B cell (primary cell): ENCODE measurements around the gene TUBA3E. TPM values are rescaled to one million over a fixed set of nuclear protein-coding genes. Genes with fewer than 3 reads are reported as not detected.
A peak's percentile ranks its signal among the peaks of the same experiment; 100 is the strongest.

Experiments
- ATAC-seq: fragments of 200-7000 bp; cut with Tn5 transposase; one replicate; pipeline ENCODE4 v1.10.0; 2021; ENCODE audit warnings: low read depth, mild to moderate bottlenecking, moderate number of reproducible peaks, moderate library complexity
- CTCF ChIA-PET: fragments of 350-600 bp; sonication (Branson Sonifier 250); formaldehyde crosslinking; loops from one replicate; lab custom pipeline; 2021; ENCODE audit warnings: antibody characterized with exemption, inconsistent platforms; lab: Charles Lee
- POLR2A ChIA-PET: fragments of 350-600 bp; sonication (Branson Sonifier 250); formaldehyde crosslinking; loops from one replicate; lab custom pipeline; 2021; ENCODE audit warnings: antibody characterized with exemption; lab: Charles Lee
- DNase-seq: peaks from one replicate; pipeline ENCODE4 v3.0.0; 2013
- H2AFZ ChIP-seq: 2 replicates; pipeline ENCODE4 v1.6.1; 2012; ENCODE audit warnings: mild to moderate bottlenecking, low read depth, low read length; ENCODE audit not compliant: insufficient read depth, poor library complexity, severe bottlenecking
- H3K27ac ChIP-seq, 2 donors: 1 replicate in 1 of 2; 2 replicates in 1 of 2; pipeline ENCODE4 v1.5.1; 2012 to 2013; ENCODE audit warnings: low read length in 2 of 2, mild to moderate bottlenecking in 2 of 2, moderate library complexity in 1 of 2
- H3K27me3 ChIP-seq, 4 experiments: fragments of 200-600 bp in 1 of 4; sonication (generic) in 1 of 4; replicated peaks in 1 of 4; 1 replicate in 2 of 4; 2 replicates in 2 of 4; pipeline versions ENCODE4 v1.6.1 to v1.7.0; 2013 to 2016; ENCODE audit warnings: low read length in 3 of 4, mild to moderate bottlenecking in 2 of 4, mixed read lengths in 1 of 4, moderate library complexity in 1 of 4; ENCODE audit not compliant: insufficient read depth in 4 of 4, control insufficient read depth in 3 of 4; ENCODE audit errors: control extremely low read depth in 1 of 4
- H3K36me3 ChIP-seq, 2 experiments: replicated peaks in 1 of 2; 1 replicate in 1 of 2; 2 replicates in 1 of 2; pipeline versions ENCODE4 v1.6.1 to v1.7.1; 2013; ENCODE audit warnings: low read length in 1 of 2; ENCODE audit not compliant: insufficient read depth in 2 of 2, control insufficient read depth in 1 of 2; ENCODE audit errors: control extremely low read depth in 1 of 2, extremely low read depth in 1 of 2
- H3K4me1 ChIP-seq, 2 donors: fragments of 200-600 bp in 1 of 2; sonication (generic) in 1 of 2; 1 replicate in 1 of 2; 2 replicates in 1 of 2; pipeline versions ENCODE4 v1.5.1 to v1.6.1; 2013 to 2017; ENCODE audit warnings: low read length in 2 of 2; ENCODE audit not compliant: control insufficient read depth in 2 of 2, insufficient read depth in 2 of 2
- H3K4me2 ChIP-seq: replicated peaks from 2 replicates; pipeline ENCODE3; 2012; ENCODE audit warnings: mild to moderate bottlenecking, low read depth, low read length; ENCODE audit not compliant: poor library complexity, severe bottlenecking
- H3K4me3 ChIP-seq, 5 experiments: fragments of 200-600 bp in 1 of 5; sonication (generic) in 1 of 5; 1 replicate in 3 of 5; 2 replicates in 2 of 5; pipeline versions ENCODE4 v1.5.1 to v1.7.0; 2011 to 2016; ENCODE audit warnings: low read length in 4 of 5, mild to moderate bottlenecking in 4 of 5, low read depth in 2 of 5, control low read depth in 1 of 5, moderate library complexity in 1 of 5; ENCODE audit not compliant: insufficient read depth in 1 of 5; ENCODE audit errors: control extremely low read depth in 1 of 5, extremely low read depth in 1 of 5
- H3K79me2 ChIP-seq: fragments of 200-600 bp; sonication (generic); one replicate; pipeline ENCODE4 v1.6.0; 2016; ENCODE audit warnings: low read length; ENCODE audit not compliant: control insufficient read depth, insufficient read depth
- H3K9ac ChIP-seq: fragments of 200-600 bp; sonication (generic); 2 replicates; pipeline ENCODE4 v1.6.1; 2017; ENCODE audit warnings: mild to moderate bottlenecking, low read length, moderate library complexity
- H3K9me3 ChIP-seq, 3 donors: one replicate each; pipeline versions ENCODE4 v1.6.1 to v1.7.1; 2013; ENCODE audit warnings: low read length in 2 of 3; ENCODE audit not compliant: control insufficient read depth in 2 of 3, insufficient read depth in 1 of 3; ENCODE audit errors: control extremely low read depth in 1 of 3
- H4K20me1 ChIP-seq: 2 replicates; pipeline ENCODE4 v1.6.0; 2012; ENCODE audit warnings: mild to moderate bottlenecking, low read length; ENCODE audit not compliant: insufficient read depth, control insufficient read depth, poor library complexity, severe bottlenecking
- H3K27ac Mint-ChIP-seq: one replicate; pipeline ENCODE4 v1.8.0; 2021; ENCODE audit warnings: mixed read lengths
- H3K27me3 Mint-ChIP-seq: one replicate; pipeline ENCODE4 v1.8.0; 2021; ENCODE audit warnings: mixed read lengths
- H3K4me1 Mint-ChIP-seq: one replicate; pipeline ENCODE4 v1.8.0; 2021; ENCODE audit warnings: mixed read lengths
- H3K4me3 Mint-ChIP-seq: one replicate; pipeline ENCODE4 v1.8.0; 2021; ENCODE audit warnings: mixed read lengths
- H3K9me3 Mint-ChIP-seq: one replicate; pipeline ENCODE4 v1.8.0; 2022; ENCODE audit warnings: mixed read lengths; ENCODE audit not compliant: insufficient read depth
- EZH2 ChIP-seq: IDR thresholded peaks from 2 replicates; pipeline ENCODE4 v1.6.1; 2012; ENCODE audit warnings: borderline replicate concordance, low read depth, mild to moderate bottlenecking, moderate library complexity, low read length; ENCODE audit not compliant: insufficient read depth, poor library complexity, severe bottlenecking
- WGBS: methylation state at CpG from one replicate; pipeline ENCODE4 v1.1.5; 2013; ENCODE audit warnings: missing lambda C conversion rate; ENCODE audit not compliant: insufficient coverage; 5-methylcytosine and 5-hydroxymethylcytosine counted together
- intact Hi-C: fragments of 100-400 bp; cut with micrococcal nuclease; formaldehyde crosslinking; loops from one replicate; pipeline ENCODE4 v1.10.0; 2022
- polyA plus RNA-seq: library from polyadenylated mRNA; depleted of rRNA; stranded (reverse); fragments of >200 nt; gene quantifications from 2 replicates; pipeline ENCODE4 v1.2.3, GENCODE V29; 2012
- total RNA-seq, 2 donors: library from RNA; stranded (reverse); fragments of 120-200 nt in 1 of 2; gene quantifications; 1 replicate in 1 of 2; 2 replicates in 1 of 2; pipeline versions ENCODE4 v1.2.3 to v1.2.4, GENCODE V29; 2013 to 2022
- TF ChIP-seq, protein P1 (sequence below): fragments of 200-600 bp; IDR thresholded peaks from one replicate; pipeline ENCODE4 v1.8.0; 2022; ENCODE audit warnings: antibody characterized with exemption, mild to moderate bottlenecking

TUBA3E gene
- total and polyA plus RNA-seq, 2 donors (not counting 1 experiment from before 2014, with no cell fraction given), result not detected

DNA sequence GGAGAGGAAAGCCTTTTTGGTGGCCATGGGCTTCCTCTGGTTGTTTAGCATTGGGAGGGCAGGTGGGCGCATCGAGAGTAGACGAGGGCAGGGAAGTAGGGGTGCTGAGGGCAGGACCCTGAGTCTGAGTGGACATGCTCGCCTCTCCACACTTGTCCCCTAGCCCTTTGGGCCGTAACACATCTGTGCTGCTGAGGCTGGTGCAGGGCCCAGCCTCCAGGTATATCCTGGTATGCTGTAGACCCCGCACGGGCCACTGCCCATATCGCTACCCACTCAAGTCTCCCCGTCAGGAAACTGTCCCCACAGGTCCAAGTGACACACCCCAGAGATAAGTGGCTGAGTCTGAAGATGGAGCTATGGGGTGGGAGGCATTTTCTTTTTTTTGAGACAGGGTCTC lies 39.6 kb downstream of the TUBA3E start:
- intact Hi-C loops, result loop anchor here (1.0 kb wide), 2 partner anchors 23 to 184 kb away; partner anchors contain the start of genes IMP4 and SMPD4
- peak overlapping the region; percentile 89 for H3K27ac Mint-ChIP-seq

More for the DNA sequence above, 39.6 kb downstream of the TUBA3E start:
- H3K4me3 ChIP-seq, result no peak overlapping the region
- ChIA-PET POLR2A (interaction anchor here (2.5 kb wide), 1 partner anchor 23 kb away, joined by 10 read pairs; the partner anchor contains the start of gene SMPD4), CTCF (interaction anchor here (1.3 to 2.5 kb wide), 4 partner anchors 23 to 222 kb away, joined by 3 to 8 read pairs (median 5); partner anchors contain the start of genes MZT2B and SMPD4)
- H2AFZ ChIP-seq, result no peak overlapping the region
- H3K9me3 ChIP-seq, result peaks cover 0 to 9% (median 0%) of the 10 kb centered on the region in 3 donors
- ATAC-seq (no peak), DNase-seq (no peak)
- H3K4me2 ChIP-seq, result peak overlapping the region; percentile 50
- no peaks in the 10 kb centered on the region for H3K9me3 Mint-ChIP-seq
- H3K36me3 ChIP-seq, result peaks cover 0 to 6% of the 10 kb centered on the region in 2 experiments
- 90% methylated on average over 5 of the region's 9 CpGs for WGBS
- no peak for TF ChIP-seq EZH2
- TF ChIP-seq, protein P1, sequence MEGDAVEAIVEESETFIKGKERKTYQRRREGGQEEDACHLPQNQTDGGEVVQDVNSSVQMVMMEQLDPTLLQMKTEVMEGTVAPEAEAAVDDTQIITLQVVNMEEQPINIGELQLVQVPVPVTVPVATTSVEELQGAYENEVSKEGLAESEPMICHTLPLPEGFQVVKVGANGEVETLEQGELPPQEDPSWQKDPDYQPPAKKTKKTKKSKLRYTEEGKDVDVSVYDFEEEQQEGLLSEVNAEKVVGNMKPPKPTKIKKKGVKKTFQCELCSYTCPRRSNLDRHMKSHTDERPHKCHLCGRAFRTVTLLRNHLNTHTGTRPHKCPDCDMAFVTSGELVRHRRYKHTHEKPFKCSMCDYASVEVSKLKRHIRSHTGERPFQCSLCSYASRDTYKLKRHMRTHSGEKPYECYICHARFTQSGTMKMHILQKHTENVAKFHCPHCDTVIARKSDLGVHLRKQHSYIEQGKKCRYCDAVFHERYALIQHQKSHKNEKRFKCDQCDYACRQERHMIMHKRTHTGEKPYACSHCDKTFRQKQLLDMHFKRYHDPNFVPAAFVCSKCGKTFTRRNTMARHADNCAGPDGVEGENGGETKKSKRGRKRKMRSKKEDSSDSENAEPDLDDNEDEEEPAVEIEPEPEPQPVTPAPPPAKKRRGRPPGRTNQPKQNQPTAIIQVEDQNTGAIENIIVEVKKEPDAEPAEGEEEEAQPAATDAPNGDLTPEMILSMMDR, result no peak
- H4K20me1 ChIP-seq, result no peaks in the 10 kb centered on the region
- H3K27ac ChIP-seq, result peak overlapping the region; percentile 75 to 88
- H3K9ac ChIP-seq, result no peak overlapping the region
- H3K4me1 ChIP-seq, result peaks cover 24 to 32% of the 10 kb centered on the region in 2 donors
- H3K4me3 Mint-ChIP-seq, result peak overlapping the region; percentile 64
- peaks cover 33% of the 10 kb centered on the region for H3K4me1 Mint-ChIP-seq
- H3K27me3 Mint-ChIP-seq, result no peaks in the 10 kb centered on the region
- H3K79me2 ChIP-seq, result no peaks in the 10 kb centered on the region
- no peaks in the 10 kb centered on the region for H3K27me3 ChIP-seq
